Chondrocyte (in vitro differentiated cells): ENCODE results near the gene MAP3K5. TPM values are rescaled to one million over a fixed set of nuclear protein-coding genes. Genes with fewer than 3 reads are reported as not detected.

Experiments
- DNase-seq: peaks from one replicate; pipeline ENCODE4 v3.0.0; 2021; ENCODE audit warnings: mixed read lengths, low spot score
- H3K27ac Mint-ChIP-seq: one replicate; pipeline ENCODE4 v1.8.0; 2021; ENCODE audit warnings: mild to moderate bottlenecking, moderate library complexity, mixed read lengths; ENCODE audit not compliant: unreplicated experiment
- H3K27me3 Mint-ChIP-seq: 2 replicates; pipeline ENCODE4 v1.8.0; 2021; ENCODE audit warnings: low read depth, mixed read lengths
- H3K36me3 Mint-ChIP-seq: 2 replicates; pipeline ENCODE4 v1.8.0; 2021; ENCODE audit warnings: low read depth, mixed read lengths
- H3K4me1 Mint-ChIP-seq: 2 replicates; pipeline ENCODE4 v1.8.0; 2021; ENCODE audit warnings: low read depth, mild to moderate bottlenecking, mixed read lengths
- H3K4me3 Mint-ChIP-seq: one replicate; pipeline ENCODE4 v1.8.0; 2021; ENCODE audit warnings: mild to moderate bottlenecking, moderate library complexity, mixed read lengths; ENCODE audit not compliant: unreplicated experiment
- H3K9me3 Mint-ChIP-seq: 2 replicates; pipeline ENCODE4 v1.8.0; 2021; ENCODE audit warnings: low read depth, mixed read lengths
- CTCF ChIP-seq: fragments of 200-600 bp; sonication (generic); IDR thresholded peaks from 2 replicates; pipeline ENCODE4 v1.5.0; 2021; ENCODE audit warnings: antibody characterized with exemption, mild to moderate bottlenecking, moderate library complexity
- total RNA-seq: library from RNA; stranded (reverse); gene quantifications from 3 replicates; pipeline ENCODE4 v1.2.1, GENCODE V29; 2021

The MAP3K5 gene
- total RNA-seq, 1 donor from 2014 or later, result 4.6 TPM

DNA sequence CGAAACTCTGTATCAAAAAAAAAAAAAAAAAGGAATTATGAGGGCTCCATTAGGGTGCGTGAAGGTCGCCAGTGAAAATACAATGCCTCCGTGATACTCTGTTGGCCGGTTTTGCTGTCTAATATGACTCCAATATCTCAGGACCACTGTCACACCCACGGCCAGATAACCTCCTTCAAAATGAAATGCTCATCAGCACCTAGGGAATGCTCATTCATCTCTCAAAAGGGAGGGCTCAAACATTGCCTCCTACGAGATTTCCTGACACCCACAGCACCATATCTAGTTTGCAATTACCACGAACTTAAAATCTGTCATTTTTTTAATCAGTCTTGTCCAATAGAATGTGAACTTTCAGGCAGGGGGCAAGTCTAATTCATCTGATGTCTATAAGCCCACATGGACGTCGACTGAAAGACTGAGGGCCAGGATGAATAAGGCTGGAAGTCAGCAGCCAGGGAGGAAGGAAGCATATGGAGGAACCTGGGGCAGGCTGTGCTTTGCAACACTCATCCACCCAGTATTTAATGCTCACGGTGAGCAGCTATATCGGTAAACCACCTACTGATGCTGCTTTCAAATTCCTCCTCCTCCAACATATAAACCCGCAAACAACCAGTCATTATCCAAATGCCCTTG, 42.8 kb downstream of the MAP3K5 start:
- TF ChIP-seq CTCF, result no peak
- Mint-ChIP-seq H3K36me3 (no peaks in the 10 kb centered on the region), H3K9me3 (no peaks in the 10 kb centered on the region), H3K27ac (no peak overlapping the region), H3K4me1 (peaks cover 11% of the 10 kb centered on the region), H3K27me3 (no peaks in the 10 kb centered on the region), H3K4me3 (no peak overlapping the region)
- DNase-seq, result no peak

DNA sequence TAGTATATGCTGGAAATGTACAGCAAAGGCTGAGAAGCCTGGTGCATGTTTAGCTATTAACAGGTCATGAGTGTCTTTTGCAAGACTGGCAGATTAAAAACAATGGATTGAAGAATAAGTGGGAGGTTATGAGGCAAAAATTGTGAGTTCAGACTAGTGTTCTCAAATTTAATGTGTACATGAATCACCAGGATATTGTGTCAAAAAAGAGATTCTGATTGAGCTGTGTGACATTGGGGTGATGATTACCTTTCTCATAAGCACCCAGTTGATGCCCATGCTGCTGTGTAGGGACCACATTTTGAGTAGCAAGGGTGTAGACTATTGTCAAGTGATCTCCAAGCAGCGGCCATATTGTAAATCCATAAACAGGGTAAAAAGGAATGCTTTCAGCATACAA, 44.8 kb downstream of the MAP3K5 start:
- DNase-seq, result no peak
- no peak overlapping the region for H3K4me3 Mint-ChIP-seq
- no peak for TF ChIP-seq CTCF
- no peak overlapping the region for H3K27ac Mint-ChIP-seq
- peaks cover 5% of the 10 kb centered on the region for H3K9me3 Mint-ChIP-seq
- peaks cover 11% of the 10 kb centered on the region for H3K4me1 Mint-ChIP-seq
- no peaks in the 10 kb centered on the region for H3K27me3 Mint-ChIP-seq
- H3K36me3 Mint-ChIP-seq, result no peaks in the 10 kb centered on the region

GRCh38 chr6:136745300-136745699, 47.0 kb downstream of the MAP3K5 start:
- Mint-ChIP-seq H3K9me3 (peaks cover 5% of the 10 kb centered on the region), H3K27me3 (no peaks in the 10 kb centered on the region), H3K36me3 (no peaks in the 10 kb centered on the region), H3K4me1 (peaks cover 7% of the 10 kb centered on the region), H3K27ac (no peak overlapping the region), H3K4me3 (no peak overlapping the region)
- no peak for TF ChIP-seq CTCF
- DNase-seq, result no peak

DNA sequence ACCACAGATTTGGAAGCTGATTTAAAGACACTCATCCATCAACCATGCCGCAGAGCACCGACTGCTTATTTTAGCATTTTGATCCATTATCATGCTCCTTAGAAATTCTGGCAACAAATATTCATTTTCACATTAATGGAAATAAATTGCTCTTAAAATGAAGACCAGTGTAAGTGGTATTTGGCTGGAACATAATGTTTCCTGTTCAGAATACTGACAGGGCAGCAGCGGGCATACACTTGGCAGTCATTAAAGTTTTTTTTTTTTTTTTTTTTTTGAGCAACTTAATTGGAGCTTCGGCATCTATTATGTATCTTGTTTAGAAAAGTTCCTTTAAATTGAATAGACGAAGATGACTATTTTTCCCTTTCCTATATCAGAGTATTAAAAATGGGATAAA, 47.4 kb downstream of the MAP3K5 start:
- H3K27me3 Mint-ChIP-seq, result no peaks in the 10 kb centered on the region
- peaks cover 11% of the 10 kb centered on the region for H3K4me1 Mint-ChIP-seq
- TF ChIP-seq CTCF, result no peak
- no peaks in the 10 kb centered on the region for H3K36me3 Mint-ChIP-seq
- H3K27ac Mint-ChIP-seq, result no peak overlapping the region
- DNase-seq, result no peak
- no peak overlapping the region for H3K4me3 Mint-ChIP-seq
- H3K9me3 Mint-ChIP-seq, result peaks cover 5% of the 10 kb centered on the region

GRCh38 chr6:136742125-136742524, 50.2 kb downstream of the MAP3K5 start:
- Mint-ChIP-seq H3K4me3 (no peak overlapping the region), H3K9me3 (peaks cover 5% of the 10 kb centered on the region), H3K36me3 (no peaks in the 10 kb centered on the region), H3K4me1 (peaks cover 23% of the 10 kb centered on the region), H3K27ac (no peak overlapping the region), H3K27me3 (no peaks in the 10 kb centered on the region)
- TF ChIP-seq CTCF, result no peak
- DNase-seq, result no peak
